HepG2 (cell line): ENCODE results near the gene CDK14. TPM values are rescaled to one million over a fixed set of nuclear protein-coding genes. Genes with fewer than 3 reads are reported as not detected.

Experiments
- ATAC-seq: fragments of 200-7000 bp; cut with Tn5 transposase; 3 replicates; pipeline ENCODE4 v1.9.1; 2020; ENCODE audit warnings: mild to moderate bottlenecking, moderate library complexity
- BruUV-seq: library from RNA; stranded (reverse); fragments of 400-500 nt; replicated peaks from 2 replicates; lab custom pipeline; 2021; lab: Mats Ljungman, UMichigan
- CTCF ChIA-PET: fragments of 300-600 bp; formaldehyde crosslinking; extraction: SDS; loops from one replicate; lab custom pipeline; 2021; ENCODE audit warnings: low total read pairs, inconsistent platforms, low intra/inter-chr PET ratio; lab: Yijun Ruan, JAX
- POLR2A ChIA-PET: fragments of 350-600 bp; sonication (Branson Sonifier 250); formaldehyde crosslinking; loops from one replicate; lab custom pipeline; 2020; ENCODE audit warnings: antibody characterized with exemption, inconsistent platforms; lab: Yijun Ruan, JAX
- DNase-seq: peaks from one replicate; pipeline ENCODE4 v3.0.0-alpha.2; 2015; ENCODE audit warnings: low spot score
- FAIRE-seq: peaks from 3 replicates; lab custom pipeline; 2011; peaks lifted over from hg19 to GRCh38; lab: Jason Lieb, UNC
- H2AFZ ChIP-seq: one replicate; pipeline ENCODE4 v1.6.1; 2011; ENCODE audit warnings: low read length, inconsistent platforms
- H3K27ac ChIP-seq: fragments of 300-600 bp; 3 replicates; pipeline ENCODE4 v1.8.0; 2011; ENCODE audit warnings: mixed run types, mild to moderate bottlenecking, mixed read lengths, low read length, inconsistent platforms; ENCODE audit not compliant: insufficient read depth; ENCODE audit errors: extremely low read length
- H3K27me3 ChIP-seq, 2 experiments: fragments of 200-600 bp in 1 of 2; 2 replicates in 1 of 2; 3 replicates in 1 of 2; pipeline versions ENCODE4 v1.6.0 to v1.8.0; 2011; ENCODE audit warnings: low read length in 2 of 2, mild to moderate bottlenecking in 2 of 2, moderate library complexity in 2 of 2, inconsistent platforms in 1 of 2; ENCODE audit not compliant: insufficient read depth in 2 of 2, control insufficient read depth in 1 of 2
- H3K36me3 ChIP-seq, 2 experiments: fragments of 200-600 bp in 1 of 2; replicated peaks in 1 of 2; 2 replicates in 1 of 2; 3 replicates in 1 of 2; pipeline versions ENCODE4 v1.5.1 to v1.8.0; 2011; ENCODE audit warnings: low read length in 2 of 2, inconsistent platforms in 1 of 2; ENCODE audit not compliant: insufficient read depth in 2 of 2, control insufficient read depth in 1 of 2
- H3K4me1 ChIP-seq: 2 replicates; pipeline ENCODE4 v1.5.1; 2012; ENCODE audit warnings: low read length, inconsistent platforms; ENCODE audit not compliant: insufficient read depth
- H3K4me2 ChIP-seq: 2 replicates; pipeline ENCODE4 v1.6.0; 2011; ENCODE audit warnings: low read depth, low read length, inconsistent platforms
- H3K4me3 ChIP-seq, 3 experiments: fragments of 200-600 bp in 1 of 3; sonication (generic), shearing (Covaris generic) in 1 of 3; replicated peaks in 1 of 3; 2 replicates each; pipeline ENCODE4 v1.5.1; 2011 to 2016; ENCODE audit warnings: low read length in 3 of 3, inconsistent platforms in 2 of 3, low read depth in 2 of 3, mild to moderate bottlenecking in 2 of 3, control low read depth in 1 of 3, mixed read lengths in 1 of 3; ENCODE audit not compliant: insufficient read depth in 1 of 3
- H3K79me2 ChIP-seq: one replicate; pipeline ENCODE4 v1.6.1; 2011; ENCODE audit warnings: low read length, inconsistent platforms; ENCODE audit not compliant: insufficient read depth
- H3K9ac ChIP-seq: 2 replicates; pipeline ENCODE4 v1.6.0; 2011; ENCODE audit warnings: mild to moderate bottlenecking, low read depth, low read length, inconsistent platforms; ENCODE audit not compliant: insufficient read depth
- H3K9me3 ChIP-seq: 2 replicates; pipeline ENCODE4 v1.5.1; 2012; ENCODE audit warnings: mild to moderate bottlenecking, low read length
- H4K20me1 ChIP-seq: 2 replicates; pipeline ENCODE4 v1.6.0; 2011; ENCODE audit warnings: inconsistent platforms, mild to moderate bottlenecking, low read length, moderate library complexity; ENCODE audit not compliant: insufficient read depth
- AHDC1 ChIP-seq: sonication (generic); formaldehyde crosslinking; IDR thresholded peaks from 2 replicates; pipeline ENCODE4 v1.5.1; 2020; ENCODE audit warnings: mild to moderate bottlenecking, missing genetic modification reagents, borderline replicate concordance
- AHR ChIP-seq: IDR thresholded peaks from 2 replicates; pipeline ENCODE4 v1.6.1; 2018; ENCODE audit warnings: missing genetic modification reagents, missing compliant biosample characterization
- FOXK2 ChIP-seq: fragments of 450-650 bp; IDR thresholded peaks from 2 replicates; pipeline ENCODE4 v1.6.1; 2016
- NR3C1 ChIP-seq: sonication (generic); formaldehyde crosslinking; IDR thresholded peaks from 2 replicates; pipeline ENCODE4 v1.4.0; 2020; ENCODE audit warnings: missing genetic modification reagents
- TBL1XR1 ChIP-seq: fragments of 150-350 bp; IDR thresholded peaks from 2 replicates; pipeline ENCODE4 v1.6.1; 2014; ENCODE audit warnings: borderline replicate concordance, low read length; ENCODE audit not compliant: partially characterized antibody
- TEAD3 ChIP-seq: optimal IDR thresholded peaks from 2 replicates; pipeline ENCODE3; 2016; ENCODE audit warnings: borderline replicate concordance
- ZNF558 ChIP-seq: sonication (generic); formaldehyde crosslinking; IDR thresholded peaks from 2 replicates; pipeline ENCODE4 v1.9.0; 2022; ENCODE audit warnings: mild to moderate bottlenecking, missing genetic modification reagents, borderline replicate concordance
- ZNF574 ChIP-seq: sonication (generic); formaldehyde crosslinking; IDR thresholded peaks from 2 replicates; pipeline ENCODE4 v1.4.0; 2020; ENCODE audit warnings: missing genetic modification reagents
- ZNF766 ChIP-seq: sonication (generic); formaldehyde crosslinking; IDR thresholded peaks from 2 replicates; pipeline ENCODE4 v1.5.0; 2020; ENCODE audit warnings: missing genetic modification reagents, borderline replicate concordance
- WGBS: methylation state at CpG from one replicate; pipeline ENCODE4 v1.1.6; 2017; ENCODE audit warnings: low lambda C conversion rate; 5-methylcytosine and 5-hydroxymethylcytosine counted together
- in situ Hi-C: cut with HindIII; loops from 2 replicates; pipeline ENCODE4 v1.10.0; 2017; ENCODE audit warnings: low pct_unique_long_range_greater_than_20kb; ENCODE audit not compliant: extremely low pct_ligation_motif_present
- intact Hi-C: fragments of 100-400 bp; cut with micrococcal nuclease; formaldehyde crosslinking; loops from one replicate; pipeline ENCODE4 v1.10.0; 2022; ENCODE audit not compliant: unreplicated experiment
- polyA plus RNA-seq, 8 experiments: library from polyadenylated mRNA; depleted of rRNA in 3 of 8; stranded (reverse) in 7 of 8; unstranded in 1 of 8; fragments of >200 nt; fragmentation: Illumina TruSeq in 4 of 8; extraction: Trizol in 4 of 8; gene quantifications; 2 replicates each; pipeline versions ENCODE4 v1.2.1 to v1.2.3, GENCODE V29; 2011 to 2016; ENCODE audit warnings: low read depth in 4 of 8, missing spikeins in 1 of 8, mixed read lengths in 1 of 8; ENCODE audit not compliant: insufficient read depth in 1 of 8
- total RNA-seq, 5 experiments: library from RNA; depleted of rRNA; stranded (reverse); fragments of >200 nt; fragmentation: Illumina TruSeq; extraction: Trizol; gene quantifications; 2 replicates each; pipeline ENCODE4 v1.2.3, GENCODE V29; 2016; ENCODE audit warnings: low read depth in 1 of 5

CDK14 gene
- total and polyA plus RNA-seq, 2 of the 13 experiments (the other 11 are each of a cell fraction or from before 2014, with no cell fraction given), result 0.26 to 0.71 TPM

- DNase-seq (no peak), ATAC-seq (no peak), FAIRE-seq (no peak)
- Histone ChIP-seq H3K4me3 (no peak overlapping the region), H3K79me2 (no peaks in the 10 kb centered on the region), H3K4me2 (no peak overlapping the region), H3K9ac (no peak overlapping the region), H3K27me3 (no peaks in the 10 kb centered on the region), H3K27ac (no peak overlapping the region), H3K36me3 (no peaks in the 10 kb centered on the region), H3K4me1 (no peaks in the 10 kb centered on the region), H3K9me3 (no peaks in the 10 kb centered on the region), H2AFZ (no peak overlapping the region), H4K20me1 (no peaks in the 10 kb centered on the region)
- TF ChIP-seq ZNF574, result no peak
- ChIA-PET POLR2A (no interaction called here), CTCF (no interaction called here)
- WGBS, result 8% methylated on average over 1 of the region's 1 CpG
- in situ Hi-C loops, result no loop called here
- intact Hi-C loops, result no loop called here
- no TSS peak for BruUV-seq
Observed at GRCh38 chr7:91165846-91166230, 569.7 kb downstream of the CDK14 start.

GRCh38 chr7:91168871-91169829 lies 573.0 kb downstream of the CDK14 start:
- Histone ChIP-seq H3K4me2 (no peak overlapping the region), H3K79me2 (no peaks in the 10 kb centered on the region), H3K27me3 (no peaks in the 10 kb centered on the region), H3K9me3 (no peaks in the 10 kb centered on the region), H3K4me1 (no peaks in the 10 kb centered on the region), H3K9ac (no peak overlapping the region), H3K4me3 (no peak overlapping the region), H3K27ac (no peak overlapping the region), H3K36me3 (no peaks in the 10 kb centered on the region), H4K20me1 (no peaks in the 10 kb centered on the region), H2AFZ (no peak overlapping the region)
- ChIA-PET CTCF (no interaction called here), POLR2A (no interaction called here)
- ATAC-seq (no peak), DNase-seq (no peak), FAIRE-seq (no peak)
- BruUV-seq, result no TSS peak
- 41% methylated on average over 11 of the region's 11 CpGs for WGBS
- intact Hi-C loops, result no loop called here
- in situ Hi-C loops, result no loop called here
- TF ChIP-seq TBL1XR1 (no peak), TEAD3 (CRISPR knock-in tag) (no peak), FOXK2 (no peak), NR3C1 (CRISPR knock-in tag) (no peak), ZNF766 (CRISPR knock-in tag) (no peak), ZNF558 (CRISPR knock-in tag) (no peak), AHR (CRISPR knock-in tag) (no peak), AHDC1 (CRISPR knock-in tag) (no peak)
